ENCODE measurements around the gene MCM5. TPM values are rescaled to one million over a fixed set of nuclear protein-coding genes. Genes with fewer than 3 reads are reported as not detected.

The MCM5 gene
- total RNA-seq, 6 experiments from 2014 or later: 6.7 to 35.9 (median 13.4) TPM

DNA sequence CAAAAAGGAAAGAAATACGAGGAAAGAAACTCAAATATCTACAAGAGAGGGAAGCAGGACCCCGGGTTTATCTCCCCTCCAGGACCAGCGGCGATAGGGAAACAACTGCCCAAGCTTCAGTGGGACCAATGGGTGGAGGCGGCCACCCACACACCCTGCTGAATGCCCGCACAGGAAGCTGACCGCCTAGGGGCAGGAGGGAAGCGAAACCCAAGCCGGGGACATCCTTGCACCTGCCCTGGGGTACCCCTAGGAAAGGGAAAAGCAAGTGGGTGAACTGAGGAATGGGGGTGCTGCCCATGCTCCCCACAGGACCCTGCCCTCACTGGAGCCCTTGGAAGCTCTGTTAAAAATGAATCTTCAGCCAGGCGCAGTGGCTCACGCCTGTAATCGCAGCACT, 46.6 kb upstream of the MCM5 start:
- intact Hi-C loops (cut with DNase I): loop anchor here in 1 of 2 donors (5.0 to 10.0 kb wide), 2 partner anchors 61 to 229 kb away; no protein-coding TSS in a partner anchor
- Histone ChIP-seq H3K4me1 (peaks cover 0 to 22% (median 0%) of the 10 kb centered on the region in 4 donors), H3K36me3 (no peaks in the 10 kb centered on the region), H3K27ac (peak overlapping the region in 2 of 3 donors; percentile 37 to 43), H3K4me3 (no peak overlapping the region), H3K27me3 (no peaks in the 10 kb centered on the region), H3K9me3 (no peaks in the 10 kb centered on the region)
- TF ChIP-seq, protein P1, sequence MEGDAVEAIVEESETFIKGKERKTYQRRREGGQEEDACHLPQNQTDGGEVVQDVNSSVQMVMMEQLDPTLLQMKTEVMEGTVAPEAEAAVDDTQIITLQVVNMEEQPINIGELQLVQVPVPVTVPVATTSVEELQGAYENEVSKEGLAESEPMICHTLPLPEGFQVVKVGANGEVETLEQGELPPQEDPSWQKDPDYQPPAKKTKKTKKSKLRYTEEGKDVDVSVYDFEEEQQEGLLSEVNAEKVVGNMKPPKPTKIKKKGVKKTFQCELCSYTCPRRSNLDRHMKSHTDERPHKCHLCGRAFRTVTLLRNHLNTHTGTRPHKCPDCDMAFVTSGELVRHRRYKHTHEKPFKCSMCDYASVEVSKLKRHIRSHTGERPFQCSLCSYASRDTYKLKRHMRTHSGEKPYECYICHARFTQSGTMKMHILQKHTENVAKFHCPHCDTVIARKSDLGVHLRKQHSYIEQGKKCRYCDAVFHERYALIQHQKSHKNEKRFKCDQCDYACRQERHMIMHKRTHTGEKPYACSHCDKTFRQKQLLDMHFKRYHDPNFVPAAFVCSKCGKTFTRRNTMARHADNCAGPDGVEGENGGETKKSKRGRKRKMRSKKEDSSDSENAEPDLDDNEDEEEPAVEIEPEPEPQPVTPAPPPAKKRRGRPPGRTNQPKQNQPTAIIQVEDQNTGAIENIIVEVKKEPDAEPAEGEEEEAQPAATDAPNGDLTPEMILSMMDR (IDR thresholded peaks at IDR 0.05): no peak
- TF ChIP-seq POLR2A (IDR thresholded peaks at IDR 0.05): no peak
- ATAC-seq (no peak), DNase-seq (peak in 1 of 3 donors; percentile 50)
- WGBS (ENCODE audit: insufficient coverage, low coverage, low lambda C conversion rate, missing lambda C conversion rate): 26% methylated on average over 5 of the region's 12 CpGs

DNA sequence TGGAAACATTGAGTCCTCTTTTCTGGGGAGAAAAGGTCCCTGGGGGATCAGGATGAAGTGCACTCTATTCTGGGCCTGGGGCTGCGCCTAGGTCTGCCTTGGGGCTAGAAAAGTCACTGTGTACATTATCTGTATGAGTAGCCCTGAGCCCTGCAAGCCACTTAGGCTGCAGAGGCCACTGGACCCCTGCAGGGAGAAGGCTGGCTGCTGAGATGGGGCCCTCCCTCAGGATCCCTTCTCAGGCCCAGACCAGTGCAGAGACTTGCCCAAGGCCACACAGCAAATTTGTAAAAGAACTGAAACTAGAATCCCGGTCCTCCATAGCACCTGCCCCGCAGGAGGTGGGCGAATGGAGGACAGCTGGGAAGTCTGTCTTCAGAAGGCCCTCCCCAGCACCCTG, 45.9 kb upstream of the MCM5 start:
- no peak for ATAC-seq
- H3K4me3 ChIP-seq: no peak overlapping the region
- WGBS (ENCODE audit: insufficient coverage, low coverage, low lambda C conversion rate, missing lambda C conversion rate): 92% methylated on average over 2 of the region's 4 CpGs
- intact Hi-C loops (cut with DNase I): loop anchor here in 1 of 2 donors (5.0 to 10.0 kb wide), 2 partner anchors 61 to 228 kb away; no protein-coding TSS in a partner anchor
- no peaks in the 10 kb centered on the region for H3K36me3 ChIP-seq
- no peaks in the 10 kb centered on the region for H3K9me3 ChIP-seq
- TF ChIP-seq POLR2A (IDR thresholded peaks at IDR 0.05): no peak
- TF ChIP-seq, protein P1 (IDR thresholded peaks at IDR 0.05): no peak
- H3K27me3 ChIP-seq: no peaks in the 10 kb centered on the region
- DNase-seq: no peak
- peaks cover 0 to 22% (median 0%) of the 10 kb centered on the region in 4 donors for H3K4me1 ChIP-seq
- H3K27ac ChIP-seq: no peak overlapping the region

DNA sequence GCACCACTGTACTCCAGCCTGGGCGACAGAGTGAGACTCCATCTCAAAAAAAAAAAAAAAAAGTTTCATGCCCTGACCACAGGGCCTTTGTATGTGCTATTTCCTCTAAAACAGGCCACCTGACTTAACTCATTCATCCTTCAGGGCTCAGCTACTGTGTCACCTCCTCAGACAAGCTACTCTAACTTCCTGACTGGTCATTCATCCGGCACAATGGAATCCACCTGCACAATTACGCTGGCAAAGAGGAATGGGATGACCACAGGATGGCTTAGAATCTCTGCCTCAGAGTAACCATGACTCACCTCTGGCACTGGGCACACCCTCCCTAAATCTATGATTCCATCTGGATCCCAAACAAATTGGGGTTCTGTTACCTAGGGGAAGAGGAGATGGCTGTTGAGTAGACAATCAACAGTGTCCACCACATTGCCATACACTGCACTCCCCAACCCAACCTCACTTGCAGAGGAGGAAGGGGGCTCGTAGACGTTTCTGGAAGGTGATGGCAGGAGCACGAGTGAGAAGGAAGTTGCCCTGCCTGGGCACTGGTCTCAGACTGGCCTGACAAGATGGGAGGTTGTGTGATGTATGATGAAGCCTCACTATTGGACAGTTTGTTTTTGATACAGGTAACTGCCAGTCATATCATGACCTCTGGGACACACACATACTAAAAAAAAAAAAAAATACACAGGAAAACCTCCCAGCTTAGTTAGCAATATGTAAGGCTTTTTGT, 41.9 kb upstream of the MCM5 start:
- peaks cover 0 to 3% (median 0%) of the 10 kb centered on the region in 4 donors for H3K4me1 ChIP-seq
- TF ChIP-seq POLR2A (IDR thresholded peaks at IDR 0.05): no peak
- TF ChIP-seq, protein P1 (IDR thresholded peaks at IDR 0.05): no peak
- intact Hi-C loops (cut with DNase I): loop anchor here in 1 of 2 donors (10.0 kb wide), 1 partner anchor 57 kb away; no protein-coding TSS in a partner anchor
- no peak overlapping the region for H3K27ac ChIP-seq
- ATAC-seq (no peak), DNase-seq (no peak)
- H3K36me3 ChIP-seq: no peaks in the 10 kb centered on the region
- H3K27me3 ChIP-seq: no peaks in the 10 kb centered on the region
- no peaks in the 10 kb centered on the region for H3K9me3 ChIP-seq
- no peak overlapping the region for H3K4me3 ChIP-seq
- WGBS (ENCODE audit: insufficient coverage, low coverage, low lambda C conversion rate, missing lambda C conversion rate): 50% methylated on average over 3 of the region's 6 CpGs

DNA sequence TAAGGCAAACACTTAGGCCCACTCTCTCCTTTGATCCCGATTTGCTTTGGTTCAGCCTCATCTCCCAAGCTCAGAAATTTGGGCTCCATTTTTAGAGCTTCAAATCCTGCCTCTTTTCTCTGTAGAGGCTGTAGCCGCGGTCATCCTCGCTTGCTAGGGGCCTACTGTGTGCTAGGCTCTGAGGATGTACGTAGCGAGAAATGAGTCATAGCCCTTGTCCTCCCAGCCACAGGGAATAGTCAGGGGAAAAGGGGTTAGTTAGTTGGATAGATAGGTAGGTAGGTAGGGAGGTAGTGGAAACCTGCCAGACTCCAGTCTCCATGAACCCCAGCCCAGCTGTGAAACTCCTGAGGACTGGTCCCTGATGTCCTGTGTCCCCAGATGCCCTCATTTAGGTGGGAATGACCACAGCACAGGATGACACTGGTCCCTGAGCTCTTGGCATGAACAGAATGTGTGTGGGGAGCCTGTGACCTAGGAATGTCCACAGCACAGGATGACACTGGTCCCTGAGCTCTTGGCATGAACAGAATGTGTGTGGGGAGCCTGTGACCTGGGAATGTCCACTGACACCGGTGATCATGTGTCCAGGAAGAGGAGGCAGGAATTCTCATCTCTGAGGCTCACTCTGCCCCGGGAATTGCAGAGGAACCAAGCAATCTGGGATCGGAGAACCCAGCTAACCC, 40.4 kb upstream of the MCM5 start:
- Histone ChIP-seq H3K4me1 (peaks cover 0 to 3% (median 0%) of the 10 kb centered on the region in 4 donors), H3K4me3 (no peak overlapping the region), H3K27me3 (no peaks in the 10 kb centered on the region), H3K27ac (no peak overlapping the region), H3K9me3 (no peaks in the 10 kb centered on the region), H3K36me3 (no peaks in the 10 kb centered on the region)
- intact Hi-C loops (cut with DNase I): loop anchor here in 1 of 2 donors (10.0 kb wide), 1 partner anchor 55 kb away; no protein-coding TSS in a partner anchor
- ATAC-seq (peak in 1 of 4 donors; percentile 9), DNase-seq (no peak)
- WGBS (ENCODE audit: insufficient coverage, low coverage, low lambda C conversion rate, missing lambda C conversion rate): 87% methylated on average over 6 of the region's 9 CpGs
- TF ChIP-seq POLR2A (IDR thresholded peaks at IDR 0.05): no peak
- TF ChIP-seq, protein P1 (IDR thresholded peaks at IDR 0.05): no peak
